Measurements from ENCODE around the gene SLC4A8. TPM values are rescaled to one million over a fixed set of nuclear protein-coding genes. Genes with fewer than 3 reads are reported as not detected.
"Not testable (repeated sequence)": the region's sequence is repeated elsewhere in the genome, so short reads cannot be mapped to it uniquely, and the experiment has no call there.

The SLC4A8 gene
- total RNA-seq, 1 experiment from 2014 or later = 14.4 TPM

- no peak for DNase-seq (ENCODE audit: low spot score)
Measured at GRCh38 chr12:51475543-51475942, 50.9 kb downstream of the SLC4A8 start.

GRCh38 chr12:51480978-51481377, 56.3 kb downstream of the SLC4A8 start:
- no peak for DNase-seq (ENCODE audit: low spot score)

- DNase-seq (ENCODE audit: low spot score) = no peak
Measured at GRCh38 chr12:51482929-51483697, 58.5 kb downstream of the SLC4A8 start.

GRCh38 chr12:51484119-51484518, 59.5 kb downstream of the SLC4A8 start:
- no peak for DNase-seq (ENCODE audit: low spot score)

- no peak for DNase-seq (ENCODE audit: low spot score)
Measured at GRCh38 chr12:51488281-51488680, 63.6 kb downstream of the SLC4A8 start.

GRCh38 chr12:51493281-51493680, 68.7 kb downstream of the SLC4A8 start:
- no peak for DNase-seq (ENCODE audit: low spot score)

- no peak for DNase-seq (ENCODE audit: low spot score)
Measured at GRCh38 chr12:51496895-51497294, 72.3 kb downstream of the SLC4A8 start.

GRCh38 chr12:51504851-51505250, 80.2 kb downstream of the SLC4A8 start:
- no peak for DNase-seq (ENCODE audit: low spot score)

GRCh38 chr12:51505360-51506105, 80.9 kb downstream of the SLC4A8 start:
- DNase-seq (ENCODE audit: low spot score) = no peak

GRCh38 chr12:51507178-51507577, 82.5 kb downstream of the SLC4A8 start:
- no peak for DNase-seq (ENCODE audit: low spot score)

GRCh38 chr12:51508285-51508684, 83.7 kb downstream of the SLC4A8 start:
- DNase-seq (ENCODE audit: low spot score) = no peak

- no peak for DNase-seq (ENCODE audit: low spot score)
Measured at GRCh38 chr12:51511546-51512260, 87.1 kb downstream of the SLC4A8 start.

GRCh38 chr12:51512438-51512837, 87.8 kb downstream of the SLC4A8 start:
- DNase-seq (ENCODE audit: low spot score) = no peak

GRCh38 chr12:51515037-51515436, 90.4 kb downstream of the SLC4A8 start:
- DNase-seq (ENCODE audit: low spot score) = not testable (repeated sequence)

GRCh38 chr12:51517316-51517715, 92.7 kb downstream of the SLC4A8 start:
- DNase-seq (ENCODE audit: low spot score) = no peak

GRCh38 chr12:51517800-51518199, 93.2 kb downstream of the SLC4A8 start:
- no peak for DNase-seq (ENCODE audit: low spot score)

GRCh38 chr12:51519755-51520154, 95.1 kb downstream of the SLC4A8 start:
- DNase-seq (ENCODE audit: low spot score) = no peak

- no peak for DNase-seq (ENCODE audit: low spot score)
Measured at GRCh38 chr12:51520576-51521325, 96.1 kb downstream of the SLC4A8 start.

GRCh38 chr12:51521554-51522276, 97.1 kb downstream of the SLC4A8 start:
- DNase-seq (ENCODE audit: low spot score) = no peak

GRCh38 chr12:51522696-51523095, 98.1 kb downstream of the SLC4A8 start:
- no peak for DNase-seq (ENCODE audit: low spot score)

- DNase-seq (ENCODE audit: low spot score) = no peak
Measured at GRCh38 chr12:51524386-51524901, 99.8 kb downstream of the SLC4A8 start.
